Measurements from ENCODE around the gene MUC2.

DNA sequence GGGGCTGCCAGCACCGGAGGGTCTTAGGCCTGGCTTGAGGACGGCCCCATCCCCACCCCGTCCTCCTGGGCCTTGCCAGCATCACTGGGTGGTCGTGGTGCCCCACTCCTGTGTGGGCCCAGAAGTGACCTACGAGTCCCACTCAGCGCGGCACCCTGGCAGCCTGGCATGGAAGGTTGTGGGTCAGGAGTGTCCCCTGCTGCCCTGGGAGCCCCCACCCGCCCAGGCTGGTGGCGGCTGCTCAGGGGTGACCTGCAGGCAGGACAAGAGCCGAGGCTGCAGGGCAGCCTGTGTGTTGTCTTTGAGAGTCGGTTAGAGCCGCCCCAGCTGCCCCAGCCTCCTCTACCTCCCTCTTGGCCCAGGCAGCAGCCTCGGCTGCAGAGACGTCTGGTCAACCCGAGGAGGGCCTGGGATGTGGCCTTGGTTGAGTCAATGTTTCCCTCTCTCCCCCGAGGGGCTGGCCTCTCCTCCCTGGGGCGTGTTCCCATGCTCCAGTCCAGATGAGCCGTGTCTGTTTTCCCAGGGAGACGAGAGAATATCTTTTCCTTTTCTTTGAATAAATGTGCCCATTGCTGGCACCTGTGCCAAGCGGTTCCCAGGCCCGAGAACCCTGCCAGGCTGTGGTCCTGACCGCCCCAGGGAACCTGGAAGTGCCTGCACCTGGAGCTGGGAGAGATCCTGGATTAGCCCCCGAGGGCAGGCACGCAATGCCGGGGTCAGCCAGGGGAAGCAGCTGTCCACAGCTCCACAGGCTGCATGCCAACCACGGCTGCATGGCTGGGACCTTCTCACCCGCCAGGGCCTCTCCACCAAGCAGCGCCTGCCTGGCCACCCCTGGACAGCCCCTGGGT, 47.4 kb downstream of the MUC2 start:
- TF ChIP-seq ZNF462 (CRISPR knock-in tag; IDR thresholded peaks at IDR 0.05) (no peak), CTCF (conservative IDR thresholded peaks at IDR 0.05; ENCODE audit: low read depth in 2 of 2) (no peak), EZH2 (IDR thresholded peaks at IDR 0.05; ENCODE audit: low read depth, unreplicated experiment) (no peak), EZH2phosphoT487 (IDR thresholded peaks at IDR 0.05; ENCODE audit: unreplicated experiment) (no peak), JUNB (IDR thresholded peaks at IDR 0.05; ENCODE audit: unreplicated experiment) (no peak), POLR2AphosphoS5 (IDR thresholded peaks at IDR 0.05; ENCODE audit: low read depth) (no peak)
- TF ChIP-seq, protein P1, sequence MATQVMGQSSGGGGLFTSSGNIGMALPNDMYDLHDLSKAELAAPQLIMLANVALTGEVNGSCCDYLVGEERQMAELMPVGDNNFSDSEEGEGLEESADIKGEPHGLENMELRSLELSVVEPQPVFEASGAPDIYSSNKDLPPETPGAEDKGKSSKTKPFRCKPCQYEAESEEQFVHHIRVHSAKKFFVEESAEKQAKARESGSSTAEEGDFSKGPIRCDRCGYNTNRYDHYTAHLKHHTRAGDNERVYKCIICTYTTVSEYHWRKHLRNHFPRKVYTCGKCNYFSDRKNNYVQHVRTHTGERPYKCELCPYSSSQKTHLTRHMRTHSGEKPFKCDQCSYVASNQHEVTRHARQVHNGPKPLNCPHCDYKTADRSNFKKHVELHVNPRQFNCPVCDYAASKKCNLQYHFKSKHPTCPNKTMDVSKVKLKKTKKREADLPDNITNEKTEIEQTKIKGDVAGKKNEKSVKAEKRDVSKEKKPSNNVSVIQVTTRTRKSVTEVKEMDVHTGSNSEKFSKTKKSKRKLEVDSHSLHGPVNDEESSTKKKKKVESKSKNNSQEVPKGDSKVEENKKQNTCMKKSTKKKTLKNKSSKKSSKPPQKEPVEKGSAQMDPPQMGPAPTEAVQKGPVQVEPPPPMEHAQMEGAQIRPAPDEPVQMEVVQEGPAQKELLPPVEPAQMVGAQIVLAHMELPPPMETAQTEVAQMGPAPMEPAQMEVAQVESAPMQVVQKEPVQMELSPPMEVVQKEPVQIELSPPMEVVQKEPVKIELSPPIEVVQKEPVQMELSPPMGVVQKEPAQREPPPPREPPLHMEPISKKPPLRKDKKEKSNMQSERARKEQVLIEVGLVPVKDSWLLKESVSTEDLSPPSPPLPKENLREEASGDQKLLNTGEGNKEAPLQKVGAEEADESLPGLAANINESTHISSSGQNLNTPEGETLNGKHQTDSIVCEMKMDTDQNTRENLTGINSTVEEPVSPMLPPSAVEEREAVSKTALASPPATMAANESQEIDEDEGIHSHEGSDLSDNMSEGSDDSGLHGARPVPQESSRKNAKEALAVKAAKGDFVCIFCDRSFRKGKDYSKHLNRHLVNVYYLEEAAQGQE (IDR thresholded peaks at IDR 0.05; ENCODE audit: unreplicated experiment), result no peak
